Body of pancreas (tissue), 4 donors: ENCODE measurements around the gene CNST. TPM values are rescaled to one million over a fixed set of nuclear protein-coding genes. Genes with fewer than 3 reads are reported as not detected.
A peak's percentile ranks its signal among the peaks of the same experiment; 100 is the strongest.

Experiments used
- ATAC-seq: fragments of 150-250 bp; one replicate; pipeline ENCODE4 v1.9.1; 2016
- DNase-seq, 4 donors: peaks; one replicate each; pipeline ENCODE4 v3.0.0-alpha.2; 2019
- H3K27ac ChIP-seq, 4 donors: fragments of 200-600 bp; sonication (generic); 1 replicate in 3 of 4; 2 replicates in 1 of 4; pipeline versions ENCODE4 v1.5.1 to v1.6.1; 2016 to 2019; ENCODE audit warnings: mild to moderate bottlenecking in 1 of 4, mixed read lengths in 1 of 4, moderate library complexity in 1 of 4
- H3K27me3 ChIP-seq, 2 donors: fragments of 200-600 bp; sonication (generic); one replicate each; pipeline ENCODE4 v1.6.0; 2016; ENCODE audit warnings: mild to moderate bottlenecking in 1 of 2
- H3K36me3 ChIP-seq, 2 donors: fragments of 200-600 bp; sonication (generic); replicated peaks in 1 of 2; 2 replicates each; pipeline ENCODE4 v1.5.1; 2016; ENCODE audit warnings: low read depth in 2 of 2; ENCODE audit not compliant: insufficient read depth in 1 of 2
- H3K4me1 ChIP-seq: fragments of 200-600 bp; sonication (generic); one replicate; pipeline ENCODE4 v1.6.0; 2016
- H3K4me3 ChIP-seq, 2 donors: fragments of 200-600 bp; sonication (generic); 1 replicate in 1 of 2; 2 replicates in 1 of 2; pipeline ENCODE4 v1.5.1; 2016 to 2019
- H3K9me3 ChIP-seq, 3 donors: fragments of 200-600 bp; sonication (generic); 1 replicate in 2 of 3; 2 replicates in 1 of 3; pipeline ENCODE4 v1.5.1; 2016
- POLR2A ChIP-seq, 3 donors: fragments of 450-650 bp; IDR thresholded peaks; one replicate each; pipeline ENCODE4 v1.6.1; 2016; ENCODE audit warnings: antibody characterized with exemption in 3 of 3, mild to moderate bottlenecking in 2 of 3
- WGBS, 2 donors: methylation state at CpG; one replicate each; pipeline ENCODE4 v1.1.5; 2017; 5-methylcytosine and 5-hydroxymethylcytosine counted together
- intact Hi-C: fragments of 100-400 bp; cut with DNase I; formaldehyde crosslinking; loops from one replicate; pipeline ENCODE4 v1.15.1; 2023
- total RNA-seq, 2 donors: library from RNA; depleted of rRNA; stranded (reverse); fragments of >200 nt; gene quantifications; one replicate each; pipeline ENCODE4 v1.1.0, GENCODE V29; 2016
- TF ChIP-seq, protein P1 (sequence below), 7 experiments: fragments of 450-650 bp in 4 of 7; fragments of 200-600 bp in 3 of 7; sonication (generic) in 3 of 7; IDR thresholded peaks; one replicate each; pipeline ENCODE4 v1.5.1; 2016 to 2019; ENCODE audit warnings: antibody characterized with exemption in 7 of 7

CNST gene
- total RNA-seq, 2 donors from 2014 or later, result 10.9 to 12.2 TPM

DNA sequence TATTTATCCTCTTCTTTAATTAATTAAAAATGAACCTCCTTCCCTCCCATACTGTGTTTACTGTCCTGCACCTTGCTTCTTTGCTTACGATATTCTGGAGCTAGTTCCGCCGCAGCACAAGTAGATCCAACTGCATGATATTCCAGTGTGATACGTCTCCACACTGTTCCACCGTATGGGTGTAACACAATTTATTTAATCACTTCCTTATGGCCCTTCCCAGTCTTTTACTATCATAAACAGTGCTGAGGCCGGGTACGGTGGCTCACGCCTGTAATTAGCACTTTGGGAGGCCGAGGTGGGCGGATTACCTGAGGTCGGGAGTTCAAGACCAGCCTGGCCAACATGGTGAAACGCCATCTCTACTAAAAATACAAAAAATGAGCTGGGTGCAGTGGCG is 25.7 kb downstream of the CNST start:
- H3K36me3 ChIP-seq, result no peaks in the 10 kb centered on the region
- 92% methylated on average over 13 of the region's 13 CpGs for WGBS, 2 donors
- H3K27ac ChIP-seq, result no peak overlapping the region
- no peak overlapping the region for H3K4me3 ChIP-seq
- DNase-seq, result no peak
- no peaks in the 10 kb centered on the region for H3K9me3 ChIP-seq
- peaks cover under 1% of the 10 kb centered on the region for H3K4me1 ChIP-seq
- H3K27me3 ChIP-seq, result no peaks in the 10 kb centered on the region
- no peak for ATAC-seq
- TF ChIP-seq, protein P1, sequence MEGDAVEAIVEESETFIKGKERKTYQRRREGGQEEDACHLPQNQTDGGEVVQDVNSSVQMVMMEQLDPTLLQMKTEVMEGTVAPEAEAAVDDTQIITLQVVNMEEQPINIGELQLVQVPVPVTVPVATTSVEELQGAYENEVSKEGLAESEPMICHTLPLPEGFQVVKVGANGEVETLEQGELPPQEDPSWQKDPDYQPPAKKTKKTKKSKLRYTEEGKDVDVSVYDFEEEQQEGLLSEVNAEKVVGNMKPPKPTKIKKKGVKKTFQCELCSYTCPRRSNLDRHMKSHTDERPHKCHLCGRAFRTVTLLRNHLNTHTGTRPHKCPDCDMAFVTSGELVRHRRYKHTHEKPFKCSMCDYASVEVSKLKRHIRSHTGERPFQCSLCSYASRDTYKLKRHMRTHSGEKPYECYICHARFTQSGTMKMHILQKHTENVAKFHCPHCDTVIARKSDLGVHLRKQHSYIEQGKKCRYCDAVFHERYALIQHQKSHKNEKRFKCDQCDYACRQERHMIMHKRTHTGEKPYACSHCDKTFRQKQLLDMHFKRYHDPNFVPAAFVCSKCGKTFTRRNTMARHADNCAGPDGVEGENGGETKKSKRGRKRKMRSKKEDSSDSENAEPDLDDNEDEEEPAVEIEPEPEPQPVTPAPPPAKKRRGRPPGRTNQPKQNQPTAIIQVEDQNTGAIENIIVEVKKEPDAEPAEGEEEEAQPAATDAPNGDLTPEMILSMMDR (IDR thresholded peaks at IDR 0.05), result no peak
- TF ChIP-seq POLR2A (IDR thresholded peaks at IDR 0.05), result no peak
- intact Hi-C loops, result no loop called here

DNA sequence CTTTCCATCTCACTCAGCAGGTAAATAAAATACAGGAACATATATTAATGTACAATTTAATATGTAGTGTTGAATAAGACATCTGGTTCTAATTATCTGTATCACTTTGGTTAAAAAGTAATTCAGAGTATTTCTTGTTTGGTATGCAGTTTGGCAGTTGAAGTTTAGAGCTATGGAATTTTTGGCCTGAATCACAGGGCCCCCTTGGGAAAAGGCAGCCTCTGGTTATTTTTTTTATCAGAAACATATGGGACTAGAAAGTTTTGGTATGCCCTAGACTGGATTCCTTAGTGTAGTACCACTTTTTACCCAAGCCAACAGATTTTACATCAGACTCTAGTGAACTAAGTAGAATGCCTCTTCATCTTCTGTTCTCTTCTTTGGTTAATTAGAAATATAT is 26.4 kb downstream of the CNST start:
- H3K36me3 ChIP-seq, result no peaks in the 10 kb centered on the region
- DNase-seq, result no peak

DNA sequence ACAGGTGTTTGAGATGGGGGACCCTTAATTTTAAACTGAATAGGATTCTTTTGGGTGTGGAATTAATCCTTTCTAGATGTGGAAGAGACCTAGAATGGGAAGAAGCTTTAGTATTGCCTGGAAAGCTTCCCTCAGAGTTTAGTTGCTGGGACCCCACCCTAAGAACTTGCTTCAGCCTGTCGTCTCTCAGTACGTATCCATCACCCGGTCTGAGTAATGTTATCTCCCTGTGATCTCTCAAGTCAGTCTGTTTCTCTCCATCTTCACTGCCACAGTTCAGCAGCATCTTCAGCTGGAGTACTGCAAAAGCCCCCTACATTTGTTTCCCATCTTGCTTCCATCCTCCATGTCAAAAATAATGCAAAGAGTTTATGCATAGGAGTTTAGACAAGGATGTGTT is 28.9 kb downstream of the CNST start:
- no peak overlapping the region for H3K27ac ChIP-seq
- no peaks in the 10 kb centered on the region for H3K36me3 ChIP-seq
- H3K27me3 ChIP-seq, result no peaks in the 10 kb centered on the region
- H3K4me3 ChIP-seq, result no peak overlapping the region
- WGBS, 2 donors, result 91 to 92% methylated on average over 3 of the region's 3 CpGs
- TF ChIP-seq, protein P1 (IDR thresholded peaks at IDR 0.05), result no peak
- no peak for TF ChIP-seq POLR2A (IDR thresholded peaks at IDR 0.05)
- no peak for ATAC-seq
- H3K4me1 ChIP-seq, result peaks cover 17% of the 10 kb centered on the region
- intact Hi-C loops, result no loop called here
- H3K9me3 ChIP-seq, result no peaks in the 10 kb centered on the region
- DNase-seq, result no peak

More for the DNA sequence above, 26.4 kb downstream of the CNST start:
- ATAC-seq, result no peak
- Histone ChIP-seq H3K9me3 (no peaks in the 10 kb centered on the region), H3K4me3 (no peak overlapping the region), H3K27ac (peak overlapping the region in 1 of 4 donors; percentile 28), H3K4me1 (peaks cover 8% of the 10 kb centered on the region), H3K27me3 (no peaks in the 10 kb centered on the region)
- intact Hi-C loops, result no loop called here
- TF ChIP-seq, protein P1 (IDR thresholded peaks at IDR 0.05), result no peak
- TF ChIP-seq POLR2A (IDR thresholded peaks at IDR 0.05), result no peak

DNA sequence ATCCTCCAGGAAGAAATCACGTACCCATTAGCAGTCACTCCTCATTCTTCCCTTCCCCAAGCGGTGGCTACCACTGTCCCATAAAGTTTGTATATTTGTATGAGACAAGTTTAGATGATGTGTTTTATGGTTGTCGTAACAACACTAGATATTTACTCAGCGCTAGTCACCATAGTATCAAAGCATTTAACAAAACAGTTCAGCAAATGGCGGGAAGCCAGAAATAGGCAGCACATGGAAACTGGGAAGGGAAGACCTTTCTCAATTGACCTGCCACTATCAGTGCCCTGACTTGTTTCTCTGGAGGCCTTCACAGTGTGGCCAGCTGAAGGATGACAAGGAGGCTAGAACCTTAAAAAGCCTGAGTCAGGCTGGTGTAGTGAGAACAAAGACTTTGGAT is 31.1 kb downstream of the CNST start:
- H3K36me3 ChIP-seq, result no peaks in the 10 kb centered on the region
- peaks cover 22% of the 10 kb centered on the region for H3K4me1 ChIP-seq
- 79 to 82% methylated on average over 5 of the region's 5 CpGs for whole genome bisulfite sequencing, 2 donors
- no peaks in the 10 kb centered on the region for H3K27me3 ChIP-seq
- ATAC-seq (peak; percentile 94), DNase-seq (peak; percentile 59 to 80 (median 72))
- no peak for TF ChIP-seq POLR2A (IDR thresholded peaks at IDR 0.05)
- TF ChIP-seq, protein P1 (IDR thresholded peaks at IDR 0.05), result no peak
- no peaks in the 10 kb centered on the region for H3K9me3 ChIP-seq
- intact Hi-C loops, result no loop called here
- peak overlapping the region in 2 of 4 donors; percentile 30 to 65 for H3K27ac ChIP-seq
- no peak overlapping the region for H3K4me3 ChIP-seq

DNA sequence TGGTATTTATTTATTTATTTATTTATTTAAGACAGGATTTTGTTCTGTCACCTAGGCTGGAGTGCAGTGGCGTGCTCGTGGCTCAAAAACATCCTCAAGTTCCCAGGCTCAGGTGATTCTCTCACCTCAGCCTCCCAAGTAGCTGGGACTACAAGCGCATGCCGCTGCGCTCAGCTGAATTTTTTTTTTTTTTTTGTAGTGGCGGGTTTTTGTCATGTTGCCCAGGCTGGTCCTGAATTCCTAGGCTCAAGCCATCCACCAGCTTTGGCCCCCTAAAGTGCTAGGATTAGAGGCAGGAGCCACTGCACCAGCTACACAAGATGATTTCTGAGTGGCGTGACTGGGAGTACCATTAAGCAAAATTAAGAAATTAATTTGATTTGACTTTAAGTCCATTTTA is 31.7 kb downstream of the CNST start:
- H3K9me3 ChIP-seq, result no peaks in the 10 kb centered on the region

More for the DNA sequence above, 31.7 kb downstream of the CNST start:
- TF ChIP-seq, protein P1 (IDR thresholded peaks at IDR 0.05), result no peak
- no peak for TF ChIP-seq POLR2A (IDR thresholded peaks at IDR 0.05)
- 95% methylated on average over 7 of the region's 7 CpGs for WGBS, 2 donors
- H3K4me1 ChIP-seq, result peaks cover 25% of the 10 kb centered on the region
- H3K4me3 ChIP-seq, result no peak overlapping the region
- ATAC-seq (no peak), DNase-seq (no peak)
- no peaks in the 10 kb centered on the region for H3K27me3 ChIP-seq
- no peaks in the 10 kb centered on the region for H3K36me3 ChIP-seq
- no peak overlapping the region for H3K27ac ChIP-seq
- intact Hi-C loops, result no loop called here
